GM12891 (cell line): Measurements from ENCODE around the gene HTR3B.

Experiments
- POLR2A ChIP-seq: IDR thresholded peaks from 2 replicates; pipeline ENCODE4 v1.6.1; 2011; ENCODE audit warnings: low read depth, low read length, control low read depth
- POLR2AphosphoS5 ChIP-seq: IDR thresholded peaks from 2 replicates; pipeline ENCODE4 v1.6.1; 2011; ENCODE audit warnings: low read depth, low read length, control low read depth

DNA sequence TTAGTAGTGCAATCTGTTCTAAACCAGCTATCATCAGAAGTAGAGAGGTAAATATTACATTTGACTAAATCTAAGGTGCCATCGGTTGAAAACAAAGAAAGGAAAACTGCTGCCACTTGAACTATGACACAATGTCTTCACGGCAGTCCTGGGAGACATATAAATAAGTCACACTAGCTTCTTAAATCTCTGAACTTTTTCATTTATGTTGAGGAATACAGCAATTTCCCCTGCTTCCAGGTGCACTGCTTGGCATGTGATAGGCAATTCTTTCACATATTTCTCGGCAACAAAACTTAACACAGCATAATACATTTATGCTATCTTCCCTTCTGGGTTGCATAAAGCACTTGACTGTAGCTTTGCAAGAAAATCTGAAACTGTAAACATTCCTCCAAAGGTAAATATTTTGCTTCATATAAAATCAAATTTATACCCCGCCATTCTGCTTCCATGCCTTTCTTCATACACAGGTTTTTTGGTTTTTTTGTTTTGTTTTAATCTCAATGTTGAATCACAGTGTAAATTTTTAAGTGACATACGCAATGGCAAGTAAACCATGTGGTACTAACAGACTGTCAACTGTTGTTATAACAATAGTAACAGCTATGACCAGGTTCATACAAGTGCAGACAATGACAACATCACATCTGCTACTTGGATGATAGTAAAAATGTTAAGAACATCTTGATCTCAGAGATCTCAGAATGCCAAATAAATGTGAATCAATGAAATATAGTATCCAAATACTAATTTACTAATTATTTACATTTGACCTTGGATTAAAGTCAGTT, 47.4 kb upstream of the HTR3B start:
- no peak for TF ChIP-seq POLR2A
- TF ChIP-seq POLR2AphosphoS5 = no peak
